ENCODE data around the gene CKS1B. TPM values are rescaled to one million over a fixed set of nuclear protein-coding genes. Genes with fewer than 3 reads are reported as not detected.

Gene CKS1B
- total and polyA plus RNA-seq, 9 of the 15 experiments (the other 6 are each of a cell fraction or from before 2014, with no cell fraction given), result 215 to 1,103 (median 460) TPM

DNA sequence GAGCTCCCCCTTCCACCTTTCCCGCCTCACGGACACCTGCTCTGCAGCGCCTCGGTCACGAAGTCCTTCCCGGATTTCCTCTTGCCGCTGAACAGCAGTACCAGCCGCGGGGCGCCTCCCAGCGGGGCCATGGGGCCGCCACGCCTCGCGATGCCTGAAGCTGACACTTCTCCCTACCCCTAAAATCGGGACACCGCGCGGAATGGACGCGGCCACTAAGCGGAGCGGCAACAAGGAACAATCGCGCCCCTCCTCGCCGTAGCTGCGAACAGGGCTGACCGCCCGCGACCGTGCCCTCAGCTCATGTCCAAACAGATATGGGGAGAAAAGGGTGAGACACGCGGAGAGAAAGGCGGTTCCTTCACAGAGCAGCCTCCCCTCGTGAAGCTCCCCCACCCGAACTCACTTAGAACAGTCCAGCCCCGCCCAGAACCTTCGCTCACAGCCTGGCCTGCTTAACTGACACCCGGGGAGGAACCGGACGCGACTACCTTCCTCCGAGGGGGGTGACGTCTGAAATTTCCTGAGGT is 37.9 kb upstream of the CKS1B start, which contains the start of gene PMVK (continued):
- TF ChIP-seq, protein P1, sequence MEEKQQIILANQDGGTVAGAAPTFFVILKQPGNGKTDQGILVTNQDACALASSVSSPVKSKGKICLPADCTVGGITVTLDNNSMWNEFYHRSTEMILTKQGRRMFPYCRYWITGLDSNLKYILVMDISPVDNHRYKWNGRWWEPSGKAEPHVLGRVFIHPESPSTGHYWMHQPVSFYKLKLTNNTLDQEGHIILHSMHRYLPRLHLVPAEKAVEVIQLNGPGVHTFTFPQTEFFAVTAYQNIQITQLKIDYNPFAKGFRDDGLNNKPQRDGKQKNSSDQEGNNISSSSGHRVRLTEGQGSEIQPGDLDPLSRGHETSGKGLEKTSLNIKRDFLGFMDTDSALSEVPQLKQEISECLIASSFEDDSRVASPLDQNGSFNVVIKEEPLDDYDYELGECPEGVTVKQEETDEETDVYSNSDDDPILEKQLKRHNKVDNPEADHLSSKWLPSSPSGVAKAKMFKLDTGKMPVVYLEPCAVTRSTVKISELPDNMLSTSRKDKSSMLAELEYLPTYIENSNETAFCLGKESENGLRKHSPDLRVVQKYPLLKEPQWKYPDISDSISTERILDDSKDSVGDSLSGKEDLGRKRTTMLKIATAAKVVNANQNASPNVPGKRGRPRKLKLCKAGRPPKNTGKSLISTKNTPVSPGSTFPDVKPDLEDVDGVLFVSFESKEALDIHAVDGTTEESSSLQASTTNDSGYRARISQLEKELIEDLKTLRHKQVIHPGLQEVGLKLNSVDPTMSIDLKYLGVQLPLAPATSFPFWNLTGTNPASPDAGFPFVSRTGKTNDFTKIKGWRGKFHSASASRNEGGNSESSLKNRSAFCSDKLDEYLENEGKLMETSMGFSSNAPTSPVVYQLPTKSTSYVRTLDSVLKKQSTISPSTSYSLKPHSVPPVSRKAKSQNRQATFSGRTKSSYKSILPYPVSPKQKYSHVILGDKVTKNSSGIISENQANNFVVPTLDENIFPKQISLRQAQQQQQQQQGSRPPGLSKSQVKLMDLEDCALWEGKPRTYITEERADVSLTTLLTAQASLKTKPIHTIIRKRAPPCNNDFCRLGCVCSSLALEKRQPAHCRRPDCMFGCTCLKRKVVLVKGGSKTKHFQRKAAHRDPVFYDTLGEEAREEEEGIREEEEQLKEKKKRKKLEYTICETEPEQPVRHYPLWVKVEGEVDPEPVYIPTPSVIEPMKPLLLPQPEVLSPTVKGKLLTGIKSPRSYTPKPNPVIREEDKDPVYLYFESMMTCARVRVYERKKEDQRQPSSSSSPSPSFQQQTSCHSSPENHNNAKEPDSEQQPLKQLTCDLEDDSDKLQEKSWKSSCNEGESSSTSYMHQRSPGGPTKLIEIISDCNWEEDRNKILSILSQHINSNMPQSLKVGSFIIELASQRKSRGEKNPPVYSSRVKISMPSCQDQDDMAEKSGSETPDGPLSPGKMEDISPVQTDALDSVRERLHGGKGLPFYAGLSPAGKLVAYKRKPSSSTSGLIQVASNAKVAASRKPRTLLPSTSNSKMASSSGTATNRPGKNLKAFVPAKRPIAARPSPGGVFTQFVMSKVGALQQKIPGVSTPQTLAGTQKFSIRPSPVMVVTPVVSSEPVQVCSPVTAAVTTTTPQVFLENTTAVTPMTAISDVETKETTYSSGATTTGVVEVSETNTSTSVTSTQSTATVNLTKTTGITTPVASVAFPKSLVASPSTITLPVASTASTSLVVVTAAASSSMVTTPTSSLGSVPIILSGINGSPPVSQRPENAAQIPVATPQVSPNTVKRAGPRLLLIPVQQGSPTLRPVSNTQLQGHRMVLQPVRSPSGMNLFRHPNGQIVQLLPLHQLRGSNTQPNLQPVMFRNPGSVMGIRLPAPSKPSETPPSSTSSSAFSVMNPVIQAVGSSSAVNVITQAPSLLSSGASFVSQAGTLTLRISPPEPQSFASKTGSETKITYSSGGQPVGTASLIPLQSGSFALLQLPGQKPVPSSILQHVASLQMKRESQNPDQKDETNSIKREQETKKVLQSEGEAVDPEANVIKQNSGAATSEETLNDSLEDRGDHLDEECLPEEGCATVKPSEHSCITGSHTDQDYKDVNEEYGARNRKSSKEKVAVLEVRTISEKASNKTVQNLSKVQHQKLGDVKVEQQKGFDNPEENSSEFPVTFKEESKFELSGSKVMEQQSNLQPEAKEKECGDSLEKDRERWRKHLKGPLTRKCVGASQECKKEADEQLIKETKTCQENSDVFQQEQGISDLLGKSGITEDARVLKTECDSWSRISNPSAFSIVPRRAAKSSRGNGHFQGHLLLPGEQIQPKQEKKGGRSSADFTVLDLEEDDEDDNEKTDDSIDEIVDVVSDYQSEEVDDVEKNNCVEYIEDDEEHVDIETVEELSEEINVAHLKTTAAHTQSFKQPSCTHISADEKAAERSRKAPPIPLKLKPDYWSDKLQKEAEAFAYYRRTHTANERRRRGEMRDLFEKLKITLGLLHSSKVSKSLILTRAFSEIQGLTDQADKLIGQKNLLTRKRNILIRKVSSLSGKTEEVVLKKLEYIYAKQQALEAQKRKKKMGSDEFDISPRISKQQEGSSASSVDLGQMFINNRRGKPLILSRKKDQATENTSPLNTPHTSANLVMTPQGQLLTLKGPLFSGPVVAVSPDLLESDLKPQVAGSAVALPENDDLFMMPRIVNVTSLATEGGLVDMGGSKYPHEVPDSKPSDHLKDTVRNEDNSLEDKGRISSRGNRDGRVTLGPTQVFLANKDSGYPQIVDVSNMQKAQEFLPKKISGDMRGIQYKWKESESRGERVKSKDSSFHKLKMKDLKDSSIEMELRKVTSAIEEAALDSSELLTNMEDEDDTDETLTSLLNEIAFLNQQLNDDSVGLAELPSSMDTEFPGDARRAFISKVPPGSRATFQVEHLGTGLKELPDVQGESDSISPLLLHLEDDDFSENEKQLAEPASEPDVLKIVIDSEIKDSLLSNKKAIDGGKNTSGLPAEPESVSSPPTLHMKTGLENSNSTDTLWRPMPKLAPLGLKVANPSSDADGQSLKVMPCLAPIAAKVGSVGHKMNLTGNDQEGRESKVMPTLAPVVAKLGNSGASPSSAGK (IDR thresholded peaks at IDR 0.05), result peak; percentile 100
- TF ChIP-seq ZNF24 (IDR thresholded peaks at IDR 0.05) (no peak), ZBTB17 (CRISPR knock-in tag; IDR thresholded peaks at IDR 0.05) (peak; percentile 77), TAF9B (IDR thresholded peaks at IDR 0.05; ENCODE audit: partially characterized antibody) (no peak), TEAD4 (IDR thresholded peaks at IDR 0.05; ENCODE audit: low read length) (peak; percentile 34; the same call in 1 of the 2 replicates), TEAD4 (CRISPR knock-in tag; IDR thresholded peaks at IDR 0.05; ENCODE audit: borderline replicate concordance) (peak; percentile 73; the same call in 1 of the 2 replicates), RBM17 (IDR thresholded peaks at IDR 0.05; ENCODE audit: borderline replicate concordance, low read depth, low read length) (no peak), LARP7 (IDR thresholded peaks at IDR 0.05) (peak; percentile 59; the same call in 1 of the 2 replicates), ZNF780A (CRISPR knock-in tag; IDR thresholded peaks at IDR 0.05) (no peak)
- TF ChIP-seq, protein P2, sequence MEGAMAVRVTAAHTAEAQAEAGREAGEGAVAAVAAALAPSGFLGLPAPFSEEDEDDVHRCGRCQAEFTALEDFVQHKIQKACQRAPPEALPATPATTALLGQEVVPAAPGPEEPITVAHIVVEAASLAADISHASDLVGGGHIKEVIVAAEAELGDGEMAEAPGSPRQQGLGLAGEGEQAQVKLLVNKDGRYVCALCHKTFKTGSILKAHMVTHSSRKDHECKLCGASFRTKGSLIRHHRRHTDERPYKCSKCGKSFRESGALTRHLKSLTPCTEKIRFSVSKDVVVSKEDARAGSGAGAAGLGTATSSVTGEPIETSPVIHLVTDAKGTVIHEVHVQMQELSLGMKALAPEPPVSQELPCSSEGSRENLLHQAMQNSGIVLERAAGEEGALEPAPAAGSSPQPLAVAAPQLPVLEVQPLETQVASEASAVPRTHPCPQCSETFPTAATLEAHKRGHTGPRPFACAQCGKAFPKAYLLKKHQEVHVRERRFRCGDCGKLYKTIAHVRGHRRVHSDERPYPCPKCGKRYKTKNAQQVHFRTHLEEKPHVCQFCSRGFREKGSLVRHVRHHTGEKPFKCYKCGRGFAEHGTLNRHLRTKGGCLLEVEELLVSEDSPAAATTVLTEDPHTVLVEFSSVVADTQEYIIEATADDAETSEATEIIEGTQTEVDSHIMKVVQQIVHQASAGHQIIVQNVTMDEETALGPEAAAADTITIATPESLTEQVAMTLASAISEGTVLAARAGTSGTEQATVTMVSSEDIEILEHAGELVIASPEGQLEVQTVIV (CRISPR knock-in tag; IDR thresholded peaks at IDR 0.05; ENCODE audit: borderline replicate concordance), result no peak
